Measurements from ENCODE around the gene SLC9A9. TPM values are rescaled to one million over a fixed set of nuclear protein-coding genes. Genes with fewer than 3 reads are reported as not detected.

Gene SLC9A9
- polyA plus RNA-seq, 1 donor (not counting 4 experiments of a cell fraction or from before 2014, with no cell fraction given), result 5.2 TPM

DNA sequence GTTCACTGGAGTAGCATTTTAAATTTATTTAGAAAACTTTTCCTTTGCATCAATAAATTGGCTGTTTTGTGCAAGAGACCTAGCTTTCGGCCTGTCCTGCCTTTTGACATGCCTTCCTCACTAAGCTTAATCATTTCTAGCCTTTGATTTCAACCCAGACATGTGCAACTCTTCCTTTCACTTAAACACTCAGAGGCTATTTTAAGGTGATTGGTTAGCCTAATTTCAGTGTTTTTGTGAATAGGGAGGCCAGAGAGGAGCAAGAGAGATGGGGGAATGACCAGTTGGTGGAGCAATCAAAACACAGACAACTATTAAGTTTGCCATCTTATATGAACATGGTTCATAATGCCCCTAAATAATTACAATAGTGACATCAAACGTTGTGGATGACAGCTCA, 333.4 kb downstream of the SLC9A9 start:
- Histone ChIP-seq H4K20me1 (ENCODE audit: control insufficient read depth, extremely low read depth, insufficient read depth, low read length) (no peaks in the 10 kb centered on the region), H2AFZ (ENCODE audit: control insufficient read depth, low read length) (no peak overlapping the region), H3K4me3 (ENCODE audit: control insufficient read depth in 2 of 3, extremely low read depth in 1 of 3, insufficient read depth in 2 of 3, low read depth in 1 of 3, low read length in 3 of 3) (no peak overlapping the region), H3K4me2 (ENCODE audit: control insufficient read depth, extremely low read depth, insufficient read depth, low read depth, low read length) (no peak overlapping the region), H3K27me3 (ENCODE audit: control insufficient read depth, extremely low read depth, insufficient read depth, low read length) (no peaks in the 10 kb centered on the region), H3K27ac (ENCODE audit: control insufficient read depth, insufficient read depth, low read length) (no peak overlapping the region), H3K9ac (ENCODE audit: control insufficient read depth, extremely low read depth, insufficient read depth, low read length) (no peak overlapping the region), H3K9me1 (ENCODE audit: control insufficient read depth, extremely low read depth, insufficient read depth, low read length) (no peaks in the 10 kb centered on the region), H3K79me2 (ENCODE audit: control insufficient read depth, insufficient read depth, low read length) (no peaks in the 10 kb centered on the region), H3K4me1 (ENCODE audit: control insufficient read depth, extremely low read depth, insufficient read depth, low read length) (no peaks in the 10 kb centered on the region), H3K9me3 (ENCODE audit: control insufficient read depth, low read depth, low read length) (no peaks in the 10 kb centered on the region), H3K36me3 (ENCODE audit: control insufficient read depth in 2 of 2, extremely low read depth in 1 of 2, insufficient read depth in 2 of 2, low read length in 2 of 2) (no peaks in the 10 kb centered on the region)
- dilution Hi-C loops (cut with MboI; ENCODE audit: extremely low pct_ligation_motif_present, low sequenced_read_pairs), result no loop called here
- TF ChIP-seq EZH2 (IDR thresholded peaks at IDR 0.05; ENCODE audit: low read length), result no peak
- TF ChIP-seq, protein P1, sequence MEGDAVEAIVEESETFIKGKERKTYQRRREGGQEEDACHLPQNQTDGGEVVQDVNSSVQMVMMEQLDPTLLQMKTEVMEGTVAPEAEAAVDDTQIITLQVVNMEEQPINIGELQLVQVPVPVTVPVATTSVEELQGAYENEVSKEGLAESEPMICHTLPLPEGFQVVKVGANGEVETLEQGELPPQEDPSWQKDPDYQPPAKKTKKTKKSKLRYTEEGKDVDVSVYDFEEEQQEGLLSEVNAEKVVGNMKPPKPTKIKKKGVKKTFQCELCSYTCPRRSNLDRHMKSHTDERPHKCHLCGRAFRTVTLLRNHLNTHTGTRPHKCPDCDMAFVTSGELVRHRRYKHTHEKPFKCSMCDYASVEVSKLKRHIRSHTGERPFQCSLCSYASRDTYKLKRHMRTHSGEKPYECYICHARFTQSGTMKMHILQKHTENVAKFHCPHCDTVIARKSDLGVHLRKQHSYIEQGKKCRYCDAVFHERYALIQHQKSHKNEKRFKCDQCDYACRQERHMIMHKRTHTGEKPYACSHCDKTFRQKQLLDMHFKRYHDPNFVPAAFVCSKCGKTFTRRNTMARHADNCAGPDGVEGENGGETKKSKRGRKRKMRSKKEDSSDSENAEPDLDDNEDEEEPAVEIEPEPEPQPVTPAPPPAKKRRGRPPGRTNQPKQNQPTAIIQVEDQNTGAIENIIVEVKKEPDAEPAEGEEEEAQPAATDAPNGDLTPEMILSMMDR (optimal IDR thresholded peaks at IDR 0.05 in 1 of 3, IDR thresholded peaks at IDR 0.05 in 1 of 3, conservative IDR thresholded peaks at IDR 0.05 in 1 of 3; ENCODE audit: extremely low read depth in 1 of 3, insufficient read depth in 2 of 3, low read length in 3 of 3), result no peak
- no peak for DNase-seq (ENCODE audit: low read depth, low spot score)
- no peak for FAIRE-seq

DNA sequence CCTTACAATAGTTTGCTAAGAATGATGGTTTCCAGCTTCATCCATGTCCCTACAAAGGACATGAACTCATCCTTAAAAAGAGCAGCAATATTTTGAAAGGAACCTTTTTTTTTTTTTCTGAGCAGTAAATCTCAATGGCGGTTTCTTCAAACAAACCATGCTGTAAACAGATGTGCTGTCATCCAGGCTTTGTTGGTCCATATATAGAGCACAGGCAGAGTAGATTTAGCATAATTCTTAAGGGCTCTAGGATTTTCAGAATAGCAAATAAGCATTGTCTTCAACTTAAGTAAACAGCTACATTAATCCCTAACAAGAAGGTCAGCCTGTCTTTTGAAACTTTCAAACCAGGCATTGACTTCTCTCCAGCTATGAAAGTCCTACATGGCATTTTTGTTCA, 334.2 kb downstream of the SLC9A9 start:
- DNase-seq (ENCODE audit: low read depth, low spot score) (no peak), FAIRE-seq (no peak)
- H3K27ac ChIP-seq (ENCODE audit: control insufficient read depth, insufficient read depth, low read length), result no peak overlapping the region
- H3K36me3 ChIP-seq (ENCODE audit: control insufficient read depth in 2 of 2, extremely low read depth in 1 of 2, insufficient read depth in 2 of 2, low read length in 2 of 2), result no peaks in the 10 kb centered on the region
- H3K4me3 ChIP-seq (ENCODE audit: control insufficient read depth in 2 of 3, extremely low read depth in 1 of 3, insufficient read depth in 2 of 3, low read depth in 1 of 3, low read length in 3 of 3), result no peak overlapping the region
- dilution Hi-C loops (cut with MboI; ENCODE audit: extremely low pct_ligation_motif_present, low sequenced_read_pairs), result no loop called here
- H3K79me2 ChIP-seq (ENCODE audit: control insufficient read depth, insufficient read depth, low read length), result no peaks in the 10 kb centered on the region
- H3K4me1 ChIP-seq (ENCODE audit: control insufficient read depth, extremely low read depth, insufficient read depth, low read length), result no peaks in the 10 kb centered on the region
- TF ChIP-seq, protein P1 (optimal IDR thresholded peaks at IDR 0.05 in 1 of 3, IDR thresholded peaks at IDR 0.05 in 1 of 3, conservative IDR thresholded peaks at IDR 0.05 in 1 of 3; ENCODE audit: extremely low read depth in 1 of 3, insufficient read depth in 2 of 3, low read length in 3 of 3), result no peak
- TF ChIP-seq EZH2 (IDR thresholded peaks at IDR 0.05; ENCODE audit: low read length), result no peak
- no peaks in the 10 kb centered on the region for H4K20me1 ChIP-seq (ENCODE audit: control insufficient read depth, extremely low read depth, insufficient read depth, low read length)
- H3K9me1 ChIP-seq (ENCODE audit: control insufficient read depth, extremely low read depth, insufficient read depth, low read length), result no peaks in the 10 kb centered on the region
- H3K9ac ChIP-seq (ENCODE audit: control insufficient read depth, extremely low read depth, insufficient read depth, low read length), result no peak overlapping the region
- H3K4me2 ChIP-seq (ENCODE audit: control insufficient read depth, extremely low read depth, insufficient read depth, low read depth, low read length), result no peak overlapping the region
- no peaks in the 10 kb centered on the region for H3K9me3 ChIP-seq (ENCODE audit: control insufficient read depth, low read depth, low read length)
- H2AFZ ChIP-seq (ENCODE audit: control insufficient read depth, low read length), result no peak overlapping the region
- no peaks in the 10 kb centered on the region for H3K27me3 ChIP-seq (ENCODE audit: control insufficient read depth, extremely low read depth, insufficient read depth, low read length)

Data from keratinocyte (primary cell).